GM19455 (cell line): ENCODE results near the gene SFXN1.

Experiments used
- ATAC-seq: cut with Tn5 transposase; IDR thresholded peaks from one replicate; pipeline ENCODE4 v1.9.1; 2021; ENCODE audit not compliant: unreplicated experiment

The SFXN1 gene

GRCh38 chr5:175538576-175538975 is 60.2 kb downstream of the SFXN1 start:
- no peak for ATAC-seq

GRCh38 chr5:175539936-175540335 is 61.6 kb downstream of the SFXN1 start:
- ATAC-seq, result no peak

GRCh38 chr5:175541264-175541663 is 62.9 kb downstream of the SFXN1 start:
- ATAC-seq, result no peak

DNA sequence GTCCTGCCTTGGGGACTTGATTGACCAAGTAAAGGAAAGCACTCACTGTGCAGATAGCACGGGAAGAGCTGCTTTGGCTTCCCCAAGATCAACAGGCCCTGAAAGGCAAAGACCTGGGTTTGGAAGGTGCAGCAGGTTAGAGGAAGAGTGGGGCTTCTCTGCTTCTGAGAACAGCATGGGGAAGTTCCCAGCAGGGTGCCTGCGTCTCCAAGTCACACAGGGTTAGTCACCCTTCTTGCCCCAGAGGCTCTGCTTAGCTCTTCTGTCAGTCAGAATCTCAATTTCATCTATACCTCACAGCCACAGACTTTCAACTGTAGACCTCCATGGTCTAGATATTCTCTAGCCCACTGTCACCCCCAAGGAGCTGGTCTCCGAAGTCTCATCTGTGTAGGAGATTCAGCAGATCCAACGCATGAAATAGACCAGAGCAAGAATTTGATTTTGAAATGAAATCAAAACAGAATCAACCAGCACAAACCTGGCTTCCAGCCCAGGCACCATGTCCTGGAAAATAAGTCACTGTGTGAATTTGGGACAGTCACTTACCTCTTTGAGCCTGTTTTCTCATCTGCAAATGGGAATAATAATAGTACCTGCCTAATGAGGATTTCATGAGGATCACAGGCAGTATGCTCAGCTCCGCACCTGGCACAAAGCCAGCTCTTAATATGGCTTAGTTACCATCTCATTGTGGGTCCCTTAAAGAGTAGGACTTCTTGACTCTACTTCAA is 64.0 kb downstream of the SFXN1 start:
- ATAC-seq, result no peak

GRCh38 chr5:175542966-175543235 is 64.5 kb downstream of the SFXN1 start:
- no peak for ATAC-seq

GRCh38 chr5:175544108-175544511 is 65.8 kb downstream of the SFXN1 start:
- no peak for ATAC-seq

- ATAC-seq, result no peak
Measured at GRCh38 chr5:175544586-175544985, 66.2 kb downstream of the SFXN1 start.

GRCh38 chr5:175547842-175548241 is 69.5 kb downstream of the SFXN1 start:
- ATAC-seq, result no peak

GRCh38 chr5:175548626-175549311 is 70.4 kb downstream of the SFXN1 start:
- no peak for ATAC-seq

GRCh38 chr5:175550055-175550805 is 71.9 kb downstream of the SFXN1 start:
- no peak for ATAC-seq

DNA sequence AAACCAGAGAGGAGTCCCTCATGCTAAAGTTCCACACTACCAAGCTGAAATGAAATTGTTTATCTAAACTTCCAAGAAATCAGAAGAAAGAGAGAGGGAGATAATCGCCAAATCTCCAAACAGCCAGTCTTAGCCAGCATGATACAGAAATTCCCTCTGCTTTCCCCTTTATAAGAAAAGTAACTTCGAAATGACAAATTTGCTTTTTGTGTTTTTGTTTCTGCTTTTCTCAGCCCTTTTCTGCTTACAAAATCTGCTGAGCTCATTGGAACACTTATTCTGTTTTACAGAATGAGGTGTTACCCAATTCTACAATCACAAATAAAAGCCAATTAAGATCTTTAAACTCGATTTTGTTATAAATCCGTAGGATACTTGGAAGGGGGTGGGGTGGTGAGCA is 72.9 kb downstream of the SFXN1 start:
- ATAC-seq, result no peak

DNA sequence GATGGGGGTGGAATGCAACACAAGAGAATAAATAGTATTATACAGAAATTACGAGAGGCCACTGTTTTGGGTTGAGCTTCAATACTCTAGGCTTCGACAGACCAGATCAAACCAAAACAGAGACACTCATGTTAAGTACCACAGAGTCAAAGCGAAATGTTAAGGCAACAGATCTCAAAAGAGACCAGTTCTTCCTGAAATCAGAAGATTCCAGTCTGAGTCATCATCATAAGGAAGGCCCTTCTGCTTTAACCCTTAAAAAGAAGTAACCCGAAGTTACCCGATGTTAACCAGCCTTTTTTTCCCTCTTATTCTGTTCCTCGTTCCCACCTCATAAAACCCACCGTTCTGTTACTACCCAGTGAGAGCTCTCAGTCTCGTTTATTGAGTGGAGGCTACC is 75.9 kb downstream of the SFXN1 start:
- ATAC-seq, result no peak

DNA sequence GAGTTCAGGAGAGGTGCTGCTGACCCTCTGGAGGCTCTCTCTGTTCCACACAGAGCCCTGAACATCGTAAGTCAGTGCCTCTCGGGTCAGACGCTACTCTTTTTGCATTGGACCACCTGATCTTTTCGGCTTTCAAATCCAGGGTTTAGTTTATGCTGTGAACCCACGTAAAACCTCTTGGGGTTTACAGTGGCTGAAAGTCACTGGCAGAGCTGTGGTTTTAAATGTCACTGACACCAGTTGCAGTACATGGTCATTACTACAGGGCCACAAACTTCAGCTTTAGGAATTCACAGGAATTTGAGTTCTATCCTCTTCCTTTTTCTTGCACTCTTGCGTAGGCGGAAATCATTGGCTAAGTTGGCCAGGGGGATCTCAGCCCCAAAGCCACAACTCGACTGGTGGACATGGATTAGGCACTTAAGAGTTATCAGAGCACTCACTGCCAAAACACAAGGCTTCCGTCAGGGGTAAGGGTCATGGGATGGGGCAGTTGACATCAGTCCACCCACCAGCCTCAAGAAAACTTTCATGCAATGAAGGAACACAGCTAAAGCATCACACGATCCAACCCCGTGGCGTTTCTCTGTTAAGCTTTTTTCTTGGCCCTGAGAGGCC is 76.9 kb downstream of the SFXN1 start:
- no peak for ATAC-seq

DNA sequence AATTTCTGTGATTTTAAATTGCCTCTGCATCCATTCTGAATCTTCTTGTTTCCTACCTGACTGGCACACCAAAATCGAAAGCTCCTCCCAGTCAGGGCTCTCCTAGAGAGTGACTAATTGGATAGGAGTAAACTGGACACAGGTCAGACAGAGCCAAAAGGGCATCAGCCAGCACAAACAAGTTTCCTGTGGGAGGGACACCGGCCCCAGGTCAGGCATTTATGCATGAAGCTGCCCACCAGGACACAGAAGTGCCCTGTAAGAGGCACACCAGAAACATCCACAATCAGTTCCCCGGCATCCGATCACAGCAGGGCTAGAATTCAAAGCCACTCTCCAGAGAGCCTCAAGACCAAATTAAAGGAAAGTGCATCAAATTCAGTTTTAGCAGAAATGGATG is 78.4 kb downstream of the SFXN1 start:
- ATAC-seq, result no peak

- no peak for ATAC-seq
Measured at GRCh38 chr5:175557778-175558177, 79.4 kb downstream of the SFXN1 start.

GRCh38 chr5:175558801-175559480 is 80.6 kb downstream of the SFXN1 start:
- ATAC-seq, result no peak

DNA sequence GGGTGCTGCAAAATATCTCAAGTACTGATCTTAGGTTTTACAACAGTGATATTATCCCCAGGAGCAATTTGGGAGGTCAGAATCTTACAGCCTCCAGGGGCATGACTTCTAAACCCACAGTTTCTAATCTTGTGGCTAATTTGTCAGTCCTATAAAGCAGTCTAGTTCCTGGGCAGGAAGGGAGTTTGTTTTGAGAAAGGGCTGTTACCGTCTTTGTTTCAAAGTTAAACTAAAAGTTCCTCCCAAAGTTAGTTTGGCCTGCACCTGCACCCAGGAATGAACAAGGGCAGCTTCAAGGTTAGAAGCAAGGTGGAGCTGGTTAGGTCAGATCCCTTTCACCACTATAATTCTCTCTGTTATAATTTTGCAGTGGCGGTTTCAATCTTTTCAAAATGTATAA is 81.7 kb downstream of the SFXN1 start:
- no peak for ATAC-seq

GRCh38 chr5:175561085-175561484 is 82.7 kb downstream of the SFXN1 start:
- no peak for ATAC-seq

DNA sequence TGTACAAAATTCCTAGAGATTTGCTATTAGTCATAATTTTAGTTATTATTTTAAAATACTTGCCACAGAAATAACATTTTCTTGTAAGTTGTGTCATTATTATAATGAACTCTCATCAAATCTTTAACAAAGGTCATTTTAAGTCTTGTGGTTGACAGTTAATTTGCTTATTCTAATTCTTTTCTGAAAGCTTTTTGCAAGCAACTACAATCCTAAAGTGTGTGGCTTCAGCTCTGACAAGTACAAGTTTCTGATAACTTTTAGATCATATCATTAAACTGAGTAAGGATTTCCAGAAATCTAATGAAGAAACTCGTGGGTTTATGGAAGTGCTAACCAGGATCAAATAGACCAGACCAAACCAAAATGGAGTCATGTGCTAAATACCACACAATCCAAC is 86.4 kb downstream of the SFXN1 start:
- ATAC-seq, result no peak

GRCh38 chr5:175566697-175567096 is 88.3 kb downstream of the SFXN1 start:
- ATAC-seq, result no peak

GRCh38 chr5:175567954-175568353 is 89.6 kb downstream of the SFXN1 start:
- ATAC-seq, result no peak
